DOHH2 (cell line): Measurements from ENCODE around the gene MRPL1.

Experiments
- H3F3A ChIP-seq: fragments of 200-600 bp; sonication (generic), shearing (Covaris generic); 2 replicates; pipeline ENCODE4 v1.6.0; 2016; ENCODE audit warnings: antibody characterized with exemption, mild to moderate bottlenecking; ENCODE audit not compliant: control insufficient read depth, insufficient read depth
- H3K27ac ChIP-seq: fragments of 200-600 bp; sonication (generic); 2 replicates; pipeline ENCODE4 v1.5.1; 2014; ENCODE audit warnings: low read depth, mild to moderate bottlenecking, low read length, moderate library complexity
- H3K27me3 ChIP-seq: fragments of 200-600 bp; sonication (generic); 2 replicates; pipeline ENCODE4 v1.6.1; 2014; ENCODE audit warnings: mild to moderate bottlenecking, low read length, mixed read lengths; ENCODE audit not compliant: control insufficient read depth
- H3K36me3 ChIP-seq: fragments of 200-600 bp; sonication (generic); 2 replicates; pipeline ENCODE4 v1.6.1; 2014; ENCODE audit warnings: mild to moderate bottlenecking, low read length, moderate library complexity, mixed read lengths; ENCODE audit not compliant: control insufficient read depth
- H3K4me1 ChIP-seq: fragments of 200-600 bp; sonication (generic); 2 replicates; pipeline ENCODE4 v1.6.1; 2014; ENCODE audit warnings: mild to moderate bottlenecking, low read length, mixed read lengths; ENCODE audit not compliant: control insufficient read depth
- H3K4me2 ChIP-seq: fragments of 200-600 bp; sonication (generic); 2 replicates; pipeline ENCODE4 v1.6.0; 2014; ENCODE audit warnings: mild to moderate bottlenecking, low read length, moderate library complexity
- H3K4me3 ChIP-seq: fragments of 200-600 bp; sonication (generic); 2 replicates; pipeline ENCODE4 v1.5.1; 2014; ENCODE audit warnings: mild to moderate bottlenecking, low read length, mixed read lengths
- H3K79me2 ChIP-seq: fragments of 200-600 bp; sonication (generic); 2 replicates; pipeline ENCODE4 v1.6.1; 2014; ENCODE audit warnings: mild to moderate bottlenecking, low read length, mixed read lengths; ENCODE audit not compliant: control insufficient read depth
- H3K9me2 ChIP-seq: fragments of 200-600 bp; sonication (generic); replicated peaks from 2 replicates; pipeline ENCODE4 v1.6.1; 2014; ENCODE audit warnings: mild to moderate bottlenecking, low read length, mixed read lengths; ENCODE audit not compliant: control insufficient read depth
- H3K9me3 ChIP-seq: fragments of 200-600 bp; sonication (generic); 2 replicates; pipeline ENCODE4 v1.6.1; 2014; ENCODE audit warnings: antibody characterized with exemption, low read length, mixed read lengths; ENCODE audit not compliant: control insufficient read depth, insufficient read depth
- H4K20me1 ChIP-seq: fragments of 200-600 bp; sonication (generic); 2 replicates; pipeline ENCODE4 v1.6.0; 2014; ENCODE audit warnings: low read depth, mild to moderate bottlenecking, antibody characterized with exemption, low read length, moderate library complexity; ENCODE audit not compliant: control insufficient read depth, insufficient read depth
- CTCF ChIP-seq: fragments of 200-600 bp; sonication (generic); IDR thresholded peaks from one replicate; pipeline ENCODE4 v1.5.1; 2014; ENCODE audit warnings: antibody characterized with exemption, mild to moderate bottlenecking, low read depth, low read length; ENCODE audit not compliant: poor library complexity, severe bottlenecking
- EZH2phosphoT487 ChIP-seq: fragments of 200-600 bp; sonication (generic); IDR thresholded peaks from 2 replicates; pipeline ENCODE4 v1.6.1; 2017; ENCODE audit warnings: borderline replicate concordance, mild to moderate bottlenecking, antibody characterized with exemption, low read length, moderate library complexity, mixed read lengths

Gene MRPL1

GRCh38 chr4:77990456-77990855 lies 127.8 kb downstream of the MRPL1 start:
- Histone ChIP-seq H3K79me2 (no peaks in the 10 kb centered on the region), H3K27me3 (0 out of 2 replicates have a peak, but pooled peaks cover 3% of the 10 kb centered on the region), H3K4me2 (no peak overlapping the region), H3K9me3 (peaks cover 3% of the 10 kb centered on the region; the same call in 1 of the 2 replicates), H3K36me3 (no peaks in the 10 kb centered on the region), H4K20me1 (no peaks in the 10 kb centered on the region), H3K27ac (no peak overlapping the region), H3K4me1 (no peaks in the 10 kb centered on the region), H3K4me3 (no peak overlapping the region), H3F3A (no peaks in the 10 kb centered on the region), H3K9me2 (no peaks in the 10 kb centered on the region)
- TF ChIP-seq EZH2phosphoT487 (no peak), CTCF (no peak)

- Histone ChIP-seq H3K79me2 (no peaks in the 10 kb centered on the region), H3K4me1 (no peaks in the 10 kb centered on the region), H4K20me1 (no peaks in the 10 kb centered on the region), H3K36me3 (no peaks in the 10 kb centered on the region), H3K9me3 (peaks cover 3% of the 10 kb centered on the region; the same call in 1 of the 2 replicates), H3F3A (no peaks in the 10 kb centered on the region), H3K4me3 (no peak overlapping the region), H3K4me2 (no peak overlapping the region), H3K9me2 (no peaks in the 10 kb centered on the region), H3K27ac (no peak overlapping the region), H3K27me3 (0 out of 2 replicates have a peak, but pooled peaks cover 3% of the 10 kb centered on the region)
- TF ChIP-seq CTCF (no peak), EZH2phosphoT487 (no peak)
Observed at GRCh38 chr4:77990904-77991358, 128.3 kb downstream of the MRPL1 start.

GRCh38 chr4:77992581-77992980 lies 130.0 kb downstream of the MRPL1 start:
- Histone ChIP-seq H4K20me1 (no peaks in the 10 kb centered on the region), H3K4me2 (no peak overlapping the region), H3F3A (no peaks in the 10 kb centered on the region), H3K27ac (no peak overlapping the region), H3K36me3 (no peaks in the 10 kb centered on the region), H3K9me2 (no peaks in the 10 kb centered on the region), H3K27me3 (0 out of 2 replicates have a peak, but pooled peaks cover 3% of the 10 kb centered on the region), H3K4me1 (no peaks in the 10 kb centered on the region), H3K79me2 (no peaks in the 10 kb centered on the region), H3K4me3 (no peak overlapping the region), H3K9me3 (peaks cover 3% of the 10 kb centered on the region; the same call in 1 of the 2 replicates)
- no peak for TF ChIP-seq CTCF
- no peak for TF ChIP-seq EZH2phosphoT487
